ENCODE data around the gene CHIC2.
A peak's percentile ranks its signal among the peaks of the same experiment; 100 is the strongest.

CHIC2 gene

GRCh38 chr4:54093324-54094240 lies 29.2 kb upstream of the CHIC2 start:
- no peak for DNase-seq (ENCODE audit: low read depth in 1 of 2, low spot score in 1 of 2)

- DNase-seq (ENCODE audit: low read depth in 1 of 2, low spot score in 1 of 2) = no peak
These were observed 28.3 kb upstream of the CHIC2 start for GRCh38 chr4:54092405-54093323.

GRCh38 chr4:54091637-54092404 lies 27.4 kb upstream of the CHIC2 start:
- DNase-seq (ENCODE audit: low read depth in 1 of 2, low spot score in 1 of 2) = peak; percentile 61 to 63

GRCh38 chr4:54090804-54091623 lies 26.6 kb upstream of the CHIC2 start:
- no peak for DNase-seq (ENCODE audit: low read depth in 1 of 2, low spot score in 1 of 2)

GRCh38 chr4:54090404-54090803 lies 26.0 kb upstream of the CHIC2 start:
- no peak for DNase-seq (ENCODE audit: low read depth in 1 of 2, low spot score in 1 of 2)

- DNase-seq (ENCODE audit: low read depth in 1 of 2, low spot score in 1 of 2) = no peak
These were observed 25.5 kb upstream of the CHIC2 start for GRCh38 chr4:54089875-54090274.

- DNase-seq (ENCODE audit: low read depth in 1 of 2, low spot score in 1 of 2) = no peak
These were observed 20.9 kb upstream of the CHIC2 start for GRCh38 chr4:54085284-54085683.

- DNase-seq (ENCODE audit: low read depth in 1 of 2, low spot score in 1 of 2) = no peak
These were observed 17.8 kb upstream of the CHIC2 start for GRCh38 chr4:54082168-54082567.

- no peak for DNase-seq (ENCODE audit: low read depth in 1 of 2, low spot score in 1 of 2)
These were observed 13.4 kb upstream of the CHIC2 start for GRCh38 chr4:54077812-54078211.

GRCh38 chr4:54076673-54077072 lies 12.3 kb upstream of the CHIC2 start:
- no peak for DNase-seq (ENCODE audit: low read depth in 1 of 2, low spot score in 1 of 2)

GRCh38 chr4:54074381-54074780 lies 10.0 kb upstream of the CHIC2 start:
- no peak for DNase-seq (ENCODE audit: low read depth in 1 of 2, low spot score in 1 of 2)

GRCh38 chr4:54073271-54073880 lies 9.0 kb upstream of the CHIC2 start:
- DNase-seq (ENCODE audit: low read depth in 1 of 2, low spot score in 1 of 2) = no peak

GRCh38 chr4:54067166-54067565 lies 2.8 kb upstream of the CHIC2 start:
- no peak for DNase-seq (ENCODE audit: low read depth in 1 of 2, low spot score in 1 of 2)

GRCh38 chr4:54066718-54067129 lies 2.3 kb upstream of the CHIC2 start:
- DNase-seq (ENCODE audit: low read depth in 1 of 2, low spot score in 1 of 2) = no peak

- no peak for DNase-seq (ENCODE audit: low read depth in 1 of 2, low spot score in 1 of 2)
These were observed 1.6 kb upstream of the CHIC2 start for GRCh38 chr4:54066088-54066415.

- DNase-seq (ENCODE audit: low read depth in 1 of 2, low spot score in 1 of 2) = no peak
These were observed 1.1 kb upstream of the CHIC2 start for GRCh38 chr4:54065282-54066087.

GRCh38 chr4:54063737-54064316 lies 578 bp downstream of the CHIC2 start:
- peak; percentile 12 to 18 for DNase-seq (ENCODE audit: low read depth in 1 of 2, low spot score in 1 of 2)

GRCh38 chr4:54063229-54063628 lies 1.2 kb downstream of the CHIC2 start:
- no peak for DNase-seq (ENCODE audit: low read depth in 1 of 2, low spot score in 1 of 2)

GRCh38 chr4:54062392-54062791 lies 2.0 kb downstream of the CHIC2 start:
- DNase-seq (ENCODE audit: low read depth in 1 of 2, low spot score in 1 of 2) = no peak

Measured in stimulated activated CD4-positive, alpha-beta T cell treated with anti-CD3 and anti-CD28 coated beads, Interleukin-15, amount 100 ng/mL, for 1 hour (primary cell).